MM.1S (cell line): ENCODE data around the gene ZNF138.

Source experiments
- DNase-seq: peaks from one replicate; pipeline ENCODE4 v3.0.0-alpha.2; 2015
- H2AFZ ChIP-seq: fragments of 300-600 bp; sonication (generic); 2 replicates; pipeline ENCODE4 v1.6.0; 2016; ENCODE audit warnings: antibody characterized with exemption, low read length
- H3F3A ChIP-seq: fragments of 300-600 bp; sonication (generic); 2 replicates; pipeline ENCODE4 v1.6.1; 2016; ENCODE audit warnings: mild to moderate bottlenecking, antibody characterized with exemption, low read length, moderate library complexity, mixed read lengths; ENCODE audit not compliant: insufficient read depth
- H3K27ac ChIP-seq: fragments of 300-600 bp; sonication (generic); 2 replicates; pipeline ENCODE4 v1.5.1; 2016; ENCODE audit warnings: mild to moderate bottlenecking, low read length
- H3K27me3 ChIP-seq: fragments of 300-600 bp; sonication (generic); replicated peaks from 2 replicates; pipeline ENCODE4 v1.6.0; 2016; ENCODE audit warnings: low read length; ENCODE audit not compliant: insufficient read depth
- H3K36me3 ChIP-seq: fragments of 300-600 bp; sonication (generic); replicated peaks from 2 replicates; pipeline ENCODE4 v1.6.1; 2016; ENCODE audit warnings: mild to moderate bottlenecking, low read length, mixed read lengths; ENCODE audit not compliant: insufficient read depth
- H3K4me1 ChIP-seq: fragments of 300-600 bp; sonication (generic); 2 replicates; pipeline ENCODE4 v1.6.1; 2016; ENCODE audit warnings: low read length, mixed read lengths
- H3K4me2 ChIP-seq: fragments of 300-600 bp; sonication (generic); 2 replicates; pipeline ENCODE4 v1.6.0; 2016; ENCODE audit warnings: low read depth, low read length
- H3K4me3 ChIP-seq: fragments of 300-600 bp; sonication (generic); 2 replicates; pipeline ENCODE4 v1.5.1; 2016; ENCODE audit warnings: low read length, mixed read lengths
- H3K79me2 ChIP-seq: fragments of 300-600 bp; sonication (generic); 2 replicates; pipeline ENCODE4 v1.6.1; 2016; ENCODE audit warnings: mixed run types, low read length, mixed read lengths
- H3K9ac ChIP-seq: fragments of 300-600 bp; sonication (generic); 2 replicates; pipeline ENCODE4 v1.6.1; 2016; ENCODE audit warnings: low read length, mixed read lengths
- H3K9me2 ChIP-seq: fragments of 300-600 bp; sonication (generic); replicated peaks from 2 replicates; pipeline ENCODE4 v1.6.1; 2016; ENCODE audit warnings: mild to moderate bottlenecking, low read length, mixed read lengths; ENCODE audit not compliant: insufficient read depth
- H3K9me3 ChIP-seq: fragments of 300-600 bp; sonication (generic); replicated peaks from 2 replicates; pipeline ENCODE4 v1.6.1; 2016; ENCODE audit warnings: mild to moderate bottlenecking, low read length, mixed read lengths; ENCODE audit not compliant: insufficient read depth
- H4K20me1 ChIP-seq: fragments of 300-600 bp; sonication (generic); 2 replicates; pipeline ENCODE4 v1.6.1; 2016; ENCODE audit warnings: mild to moderate bottlenecking, low read length, moderate library complexity, mixed read lengths; ENCODE audit not compliant: insufficient read depth
- EZH2 ChIP-seq: fragments of 300-600 bp; sonication (generic); optimal IDR thresholded peaks from 2 replicates; pipeline ENCODE3; 2017; ENCODE audit warnings: low read depth, mild to moderate bottlenecking, antibody characterized with exemption, low read length, mixed read lengths
- EZH2phosphoT487 ChIP-seq: fragments of 300-600 bp; sonication (generic); IDR thresholded peaks from 2 replicates; pipeline ENCODE4 v1.6.1; 2018; ENCODE audit warnings: antibody characterized with exemption, low read length
- TF ChIP-seq, protein P1 (sequence below): fragments of 300-600 bp; sonication (generic); IDR thresholded peaks from 2 replicates; pipeline ENCODE4 v1.5.1; 2016; ENCODE audit warnings: antibody characterized with exemption, low read length, mixed read lengths

Gene ZNF138

DNA sequence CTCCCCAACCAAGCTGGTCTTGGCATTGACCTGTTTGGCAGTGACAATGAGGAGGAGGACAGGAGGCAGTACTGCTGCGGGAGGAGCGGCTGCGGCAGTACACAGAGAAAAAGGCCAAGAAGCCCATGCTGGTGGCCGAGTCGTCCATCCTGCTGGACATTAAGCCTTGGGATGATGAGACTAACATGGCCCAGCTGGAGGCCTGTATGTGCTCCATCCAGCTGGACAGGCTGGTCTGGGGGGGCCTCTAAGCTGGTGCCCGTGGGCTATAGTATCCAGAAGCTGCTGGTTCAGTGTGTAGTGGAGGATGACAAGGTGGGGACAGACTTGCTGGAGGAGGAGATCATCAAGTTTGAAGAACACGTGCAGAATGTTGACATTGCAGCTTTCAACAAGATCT lies 69.7 kb downstream of the ZNF138 start:
- TF ChIP-seq EZH2: no peak
- TF ChIP-seq, protein P1, sequence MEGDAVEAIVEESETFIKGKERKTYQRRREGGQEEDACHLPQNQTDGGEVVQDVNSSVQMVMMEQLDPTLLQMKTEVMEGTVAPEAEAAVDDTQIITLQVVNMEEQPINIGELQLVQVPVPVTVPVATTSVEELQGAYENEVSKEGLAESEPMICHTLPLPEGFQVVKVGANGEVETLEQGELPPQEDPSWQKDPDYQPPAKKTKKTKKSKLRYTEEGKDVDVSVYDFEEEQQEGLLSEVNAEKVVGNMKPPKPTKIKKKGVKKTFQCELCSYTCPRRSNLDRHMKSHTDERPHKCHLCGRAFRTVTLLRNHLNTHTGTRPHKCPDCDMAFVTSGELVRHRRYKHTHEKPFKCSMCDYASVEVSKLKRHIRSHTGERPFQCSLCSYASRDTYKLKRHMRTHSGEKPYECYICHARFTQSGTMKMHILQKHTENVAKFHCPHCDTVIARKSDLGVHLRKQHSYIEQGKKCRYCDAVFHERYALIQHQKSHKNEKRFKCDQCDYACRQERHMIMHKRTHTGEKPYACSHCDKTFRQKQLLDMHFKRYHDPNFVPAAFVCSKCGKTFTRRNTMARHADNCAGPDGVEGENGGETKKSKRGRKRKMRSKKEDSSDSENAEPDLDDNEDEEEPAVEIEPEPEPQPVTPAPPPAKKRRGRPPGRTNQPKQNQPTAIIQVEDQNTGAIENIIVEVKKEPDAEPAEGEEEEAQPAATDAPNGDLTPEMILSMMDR: no peak
- TF ChIP-seq EZH2phosphoT487: no peak
- Histone ChIP-seq H3K4me2 (no peak overlapping the region), H3K27ac (no peak overlapping the region), H3K4me1 (no peaks in the 10 kb centered on the region), H3F3A (no peaks in the 10 kb centered on the region), H3K9ac (no peak overlapping the region), H3K9me2 (no peaks in the 10 kb centered on the region), H3K4me3 (no peak overlapping the region), H3K79me2 (no peaks in the 10 kb centered on the region), H4K20me1 (no peaks in the 10 kb centered on the region), H3K36me3 (no peaks in the 10 kb centered on the region), H2AFZ (no peak overlapping the region), H3K27me3 (no peaks in the 10 kb centered on the region), H3K9me3 (no peaks in the 10 kb centered on the region)
- DNase-seq: no peak

DNA sequence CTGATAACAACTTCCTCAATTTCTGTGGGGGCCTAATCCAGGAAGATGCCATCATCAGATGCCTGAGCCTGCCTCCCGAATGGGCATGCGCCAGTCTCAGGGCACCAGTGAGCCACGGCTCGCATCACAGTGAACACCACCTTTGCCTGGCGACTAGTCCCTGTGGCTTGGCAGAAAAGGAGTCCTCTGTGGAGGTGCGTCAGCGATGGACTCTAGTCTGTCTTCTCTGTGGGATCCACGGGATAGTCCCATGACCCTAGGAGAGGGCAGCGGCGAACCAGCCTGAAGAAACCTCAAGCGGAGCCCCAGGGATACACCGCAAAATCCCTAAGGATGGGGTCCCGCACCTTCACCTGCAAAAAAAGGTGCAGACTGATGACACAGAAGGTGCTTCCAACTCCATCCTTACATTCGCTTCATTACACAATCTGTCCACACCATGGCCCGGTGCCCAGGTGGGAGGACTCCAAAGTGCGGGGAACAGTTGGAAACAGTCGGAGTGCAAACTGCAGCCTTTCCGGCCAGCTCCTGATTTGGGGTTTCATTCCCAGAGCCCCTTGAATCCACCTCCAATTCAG lies 73.7 kb downstream of the ZNF138 start:
- Histone ChIP-seq H3K27me3 (no peaks in the 10 kb centered on the region), H3K36me3 (no peaks in the 10 kb centered on the region), H3K9me2 (no peaks in the 10 kb centered on the region), H3K4me3 (no peak overlapping the region), H4K20me1 (no peaks in the 10 kb centered on the region), H3K9ac (no peak overlapping the region), H3K27ac (no peak overlapping the region), H3K4me2 (no peak overlapping the region), H3F3A (no peaks in the 10 kb centered on the region), H3K79me2 (no peaks in the 10 kb centered on the region), H3K4me1 (no peaks in the 10 kb centered on the region), H3K9me3 (no peaks in the 10 kb centered on the region), H2AFZ (no peak overlapping the region)
- no peak for DNase-seq
- TF ChIP-seq, protein P1: no peak
- TF ChIP-seq EZH2 (no peak), EZH2phosphoT487 (no peak)

DNA sequence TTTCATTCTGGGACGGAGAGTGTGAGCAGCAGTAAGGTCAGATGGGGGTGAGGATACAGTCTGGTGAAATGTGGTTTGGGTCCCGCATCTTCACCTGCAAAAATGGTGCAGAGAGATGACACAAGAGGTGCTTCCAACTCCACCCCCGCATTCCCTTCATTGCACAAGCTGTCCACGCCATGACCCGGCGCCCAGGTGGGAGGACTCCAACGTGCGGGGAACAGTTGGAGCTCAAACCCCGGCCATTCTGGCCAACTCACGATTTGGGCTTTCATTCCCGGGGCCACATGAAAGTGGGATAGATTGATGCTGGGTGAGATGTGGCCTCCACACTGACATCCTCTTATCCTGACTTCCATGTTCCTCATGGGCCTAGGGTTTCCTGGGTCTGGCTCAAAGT lies 74.3 kb downstream of the ZNF138 start:
- H3K36me3 ChIP-seq: no peaks in the 10 kb centered on the region
- H3K9ac ChIP-seq: no peak overlapping the region
- no peaks in the 10 kb centered on the region for H3K9me2 ChIP-seq
- H3F3A ChIP-seq: no peaks in the 10 kb centered on the region
- no peak overlapping the region for H2AFZ ChIP-seq
- H3K4me3 ChIP-seq: no peak overlapping the region
- TF ChIP-seq, protein P1: no peak
- no peak for TF ChIP-seq EZH2phosphoT487
- TF ChIP-seq EZH2: no peak
- no peak for DNase-seq
- H4K20me1 ChIP-seq: no peaks in the 10 kb centered on the region
- no peak overlapping the region for H3K4me2 ChIP-seq
- no peaks in the 10 kb centered on the region for H3K27me3 ChIP-seq
- H3K9me3 ChIP-seq: no peaks in the 10 kb centered on the region
- H3K79me2 ChIP-seq: no peaks in the 10 kb centered on the region
- H3K27ac ChIP-seq: no peak overlapping the region
- no peaks in the 10 kb centered on the region for H3K4me1 ChIP-seq
